Measurements from ENCODE around the gene GNAI3. TPM values are rescaled to one million over a fixed set of nuclear protein-coding genes. Genes with fewer than 3 reads are reported as not detected.

GNAI3 gene
- total and polyA plus RNA-seq, 2 donors (not counting 3 experiments of a cell fraction or from before 2014, with no cell fraction given), result 5.0 to 14.0 TPM

- peak overlapping the region; percentile 31 for H3K27ac ChIP-seq (ENCODE audit: insufficient read depth, low read depth, low read length)
- dilution Hi-C loops (cut with MboI; ENCODE audit: extremely low pct_ligation_motif_present, low sequenced_read_pairs) (no loop called here), intact Hi-C loops (cut with micrococcal nuclease) (loop anchor here (5.0 kb wide), 1 partner anchor 35 kb away; the partner anchor contains the start of genes AMPD2 and GNAT2)
- no peaks in the 10 kb centered on the region for H3K9me1 ChIP-seq (replicated peaks; ENCODE audit: control insufficient read depth, extremely low read depth, insufficient read depth, low read length)
- ChIA-PET CTCF (interaction anchor here (3.3 kb wide), 1 partner anchor 48 kb away, joined by 11 read pairs; no protein-coding TSS in a partner anchor), POLR2A (no interaction called here)
- H3K27me3 ChIP-seq (ENCODE audit: control insufficient read depth in 2 of 2, insufficient read depth in 2 of 2, low read length in 2 of 2), result no peaks in the 10 kb centered on the region
- no peak overlapping the region for H2AFZ ChIP-seq (ENCODE audit: low read depth, low read length)
- H4K20me1 ChIP-seq (replicated peaks; ENCODE audit: control insufficient read depth, extremely low read depth, insufficient read depth, low read length), result no peaks in the 10 kb centered on the region
- H3K9ac ChIP-seq (replicated peaks; ENCODE audit: extremely low read depth, insufficient read depth, low read length), result no peak overlapping the region
- H3K4me2 ChIP-seq (ENCODE audit: insufficient read depth, low read length), result no peak overlapping the region
- H3K4me3 ChIP-seq (replicated peaks in 1 of 3; ENCODE audit: insufficient read depth in 1 of 3, low read depth in 1 of 3, low read length in 3 of 3), result no peak overlapping the region
- H3K4me1 ChIP-seq (ENCODE audit: control insufficient read depth, extremely low read depth, insufficient read depth, low read length), result peaks cover 20% of the 10 kb centered on the region
- no TSS peak for BruUV-seq (replicated peaks)
- peaks cover 25% of the 10 kb centered on the region for H3K79me2 ChIP-seq (ENCODE audit: control insufficient read depth, insufficient read depth, low read length)
- peaks cover 3 to 26% of the 10 kb centered on the region in 2 experiments for H3K36me3 ChIP-seq (ENCODE audit: control insufficient read depth in 2 of 2, extremely low read depth in 1 of 2, insufficient read depth in 2 of 2, low read length in 2 of 2)
- H3K9me3 ChIP-seq (replicated peaks; ENCODE audit: control insufficient read depth, insufficient read depth, low read length), result no peaks in the 10 kb centered on the region
- FAIRE-seq (no peak), DNase-seq (ENCODE audit: low read depth, low spot score) (no peak)
- TF ChIP-seq POLR2AphosphoS5 (IDR thresholded peaks at IDR 0.05; ENCODE audit: insufficient read depth, low read depth, low read length) (no peak), MYC (IDR thresholded peaks at IDR 0.05; ENCODE audit: low read depth, low read length) (no peak), CTCF (IDR thresholded peaks at IDR 0.05; ENCODE audit: extremely low read depth in 1 of 2, insufficient read depth in 1 of 2, low read depth in 1 of 2, low read length in 2 of 2) (no peak), FOS (IDR thresholded peaks at IDR 0.05; ENCODE audit: borderline replicate concordance, insufficient read depth, low read length) (no peak), EZH2 (IDR thresholded peaks at IDR 0.05; ENCODE audit: borderline replicate concordance, low read depth, low read length, severe bottlenecking) (no peak), MAX (IDR thresholded peaks at IDR 0.05; ENCODE audit: insufficient read depth, insufficient read length) (no peak), GATA2 (IDR thresholded peaks at IDR 0.05; ENCODE audit: insufficient read depth, insufficient read length, low read depth, low read length) (no peak), JUN (IDR thresholded peaks at IDR 0.05; ENCODE audit: borderline replicate concordance, insufficient read depth, insufficient read length, low read depth) (no peak), POLR2A (IDR thresholded peaks at IDR 0.05; ENCODE audit: low read depth, low read length) (no peak)
Observed at GRCh38 chr1:109582021-109582420, 33.6 kb downstream of the GNAI3 start.

Data from endothelial cell of umbilical vein (primary cell).